ENCODE results near the gene ALDH7A1. TPM values are rescaled to one million over a fixed set of nuclear protein-coding genes. Genes with fewer than 3 reads are reported as not detected.

Gene ALDH7A1
- total RNA-seq, 1 experiment from 2014 or later: 148 TPM

DNA sequence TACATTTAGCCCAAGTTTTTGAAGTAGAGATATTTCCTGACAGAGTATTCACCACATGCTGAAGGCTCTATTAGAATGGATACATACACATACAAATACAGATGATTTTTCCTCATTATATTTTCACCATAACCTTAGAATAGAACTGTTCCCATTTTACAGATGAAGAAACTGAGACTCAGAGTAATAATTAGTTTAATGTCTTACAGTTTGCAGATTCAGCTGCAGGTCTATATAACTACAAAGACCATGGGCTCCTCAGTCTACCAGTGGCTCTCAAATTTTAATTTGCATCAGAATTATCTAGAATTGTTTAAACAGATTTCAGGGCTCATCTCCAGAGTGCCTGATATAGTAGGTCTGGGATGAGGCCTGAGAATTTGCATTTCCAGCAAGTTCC, 107.4 kb downstream of the ALDH7A1 start:
- no peak overlapping the region for H3K4ac ChIP-seq (ENCODE audit: low read depth, low read length)
- H4K5ac ChIP-seq (ENCODE audit: insufficient read length, low read depth, low read length): no peak overlapping the region
- H3K79me2 ChIP-seq (ENCODE audit: insufficient read depth, low read length): no peaks in the 10 kb centered on the region
- H4K20me1 ChIP-seq (ENCODE audit: control insufficient read depth, insufficient read depth, insufficient read length): no peaks in the 10 kb centered on the region
- peaks cover 10 to 68% (median 53%) of the 10 kb centered on the region in 3 experiments for H3K36me3 Mint-ChIP-seq (ENCODE audit: insufficient read depth in 1 of 3, low read depth in 3 of 3)
- H3K9me3 Mint-ChIP-seq: no peaks in the 10 kb centered on the region
- H2BK15ac ChIP-seq (ENCODE audit: low read depth, low read length): no peak overlapping the region
- DNase-seq: no peak
- no peak overlapping the region for H4K91ac ChIP-seq (ENCODE audit: insufficient read length, low read depth, low read length)
- no peak overlapping the region for H2BK5ac ChIP-seq (ENCODE audit: insufficient read length, low read length)
- no peaks in the 10 kb centered on the region for H3K4me1 ChIP-seq (ENCODE audit: insufficient read depth, low read length)
- no peak overlapping the region for H2AFZ ChIP-seq (ENCODE audit: low read length)
- no peak overlapping the region for H3K14ac ChIP-seq (ENCODE audit: insufficient read depth, low read length)
- no peak overlapping the region for H3K27ac ChIP-seq (ENCODE audit: insufficient read length, low read depth, low read length)
- no peak overlapping the region for H2BK12ac ChIP-seq (ENCODE audit: insufficient read length, low read depth, low read length)
- H3K79me1 ChIP-seq (ENCODE audit: insufficient read depth, low read depth, low read length, poor library complexity, severe bottlenecking): no peaks in the 10 kb centered on the region
- no peaks in the 10 kb centered on the region for H3K9me3 ChIP-seq (ENCODE audit: control insufficient read depth, low read depth, low read length)
- H2BK20ac ChIP-seq (ENCODE audit: low read depth, low read length, poor library complexity, severe bottlenecking): no peak overlapping the region
- H2BK120ac ChIP-seq (ENCODE audit: low read depth, low read length, poor library complexity, severe bottlenecking): no peak overlapping the region
- no peaks in the 10 kb centered on the region; the same call in 1 of the 2 replicates for H3K27me3 Mint-ChIP-seq (ENCODE audit: low read depth)
- peaks cover 21 to 36% of the 10 kb centered on the region in 2 experiments for H3K4me1 Mint-ChIP-seq
- H3K56ac ChIP-seq (ENCODE audit: insufficient read length, low read depth, low read length): no peak overlapping the region
- no peak overlapping the region for H3T11ph ChIP-seq (ENCODE audit: low read length)
- no peak overlapping the region for H3K27ac Mint-ChIP-seq
- no peak overlapping the region for H3K4me2 ChIP-seq (ENCODE audit: insufficient read depth, insufficient read length, low read length)
- TF ChIP-seq, protein P1, sequence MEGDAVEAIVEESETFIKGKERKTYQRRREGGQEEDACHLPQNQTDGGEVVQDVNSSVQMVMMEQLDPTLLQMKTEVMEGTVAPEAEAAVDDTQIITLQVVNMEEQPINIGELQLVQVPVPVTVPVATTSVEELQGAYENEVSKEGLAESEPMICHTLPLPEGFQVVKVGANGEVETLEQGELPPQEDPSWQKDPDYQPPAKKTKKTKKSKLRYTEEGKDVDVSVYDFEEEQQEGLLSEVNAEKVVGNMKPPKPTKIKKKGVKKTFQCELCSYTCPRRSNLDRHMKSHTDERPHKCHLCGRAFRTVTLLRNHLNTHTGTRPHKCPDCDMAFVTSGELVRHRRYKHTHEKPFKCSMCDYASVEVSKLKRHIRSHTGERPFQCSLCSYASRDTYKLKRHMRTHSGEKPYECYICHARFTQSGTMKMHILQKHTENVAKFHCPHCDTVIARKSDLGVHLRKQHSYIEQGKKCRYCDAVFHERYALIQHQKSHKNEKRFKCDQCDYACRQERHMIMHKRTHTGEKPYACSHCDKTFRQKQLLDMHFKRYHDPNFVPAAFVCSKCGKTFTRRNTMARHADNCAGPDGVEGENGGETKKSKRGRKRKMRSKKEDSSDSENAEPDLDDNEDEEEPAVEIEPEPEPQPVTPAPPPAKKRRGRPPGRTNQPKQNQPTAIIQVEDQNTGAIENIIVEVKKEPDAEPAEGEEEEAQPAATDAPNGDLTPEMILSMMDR (conservative IDR thresholded peaks at IDR 0.05): no peak
- H2AK5ac ChIP-seq (ENCODE audit: insufficient read length, low read length): no peak overlapping the region
- H3K18ac ChIP-seq (ENCODE audit: insufficient read length, low read depth, low read length): no peak overlapping the region
- H3K9ac ChIP-seq (ENCODE audit: extremely low read depth, insufficient read length, low read length): no peak overlapping the region
- no peaks in the 10 kb centered on the region for H3K23me2 ChIP-seq (ENCODE audit: insufficient read length, low read depth, low read length, poor library complexity, severe bottlenecking)
- H4K8ac ChIP-seq (replicated peaks; ENCODE audit: insufficient read length, low read depth, low read length): no peak overlapping the region
- H3K27me3 ChIP-seq (ENCODE audit: insufficient read depth, low read length): no peaks in the 10 kb centered on the region
- no peak overlapping the region for H3K23ac ChIP-seq (ENCODE audit: insufficient read length, low read depth, low read length)
- H3K4me3 Mint-ChIP-seq: no peak overlapping the region
